Osteoblast (primary cell): ENCODE results near the gene CEBPG. TPM values are rescaled to one million over a fixed set of nuclear protein-coding genes. Genes with fewer than 3 reads are reported as not detected.

Experiments
- DNase-seq: peaks from one replicate; pipeline ENCODE4 v3.0.0; 2011; ENCODE audit warnings: low spot score, mixed read lengths; ENCODE audit not compliant: insufficient read length; ENCODE audit errors: missing footprints
- H2AFZ ChIP-seq: 2 replicates; pipeline ENCODE4 v1.6.0; 2011; ENCODE audit warnings: mild to moderate bottlenecking, low read length
- H3K27ac ChIP-seq: 2 replicates; pipeline ENCODE4 v1.5.1; 2011; ENCODE audit warnings: mild to moderate bottlenecking, low read depth, low read length, moderate library complexity
- H3K27me3 ChIP-seq: 2 replicates; pipeline ENCODE4 v1.6.0; 2012; ENCODE audit warnings: mild to moderate bottlenecking, control low read depth, inconsistent platforms, low read length, moderate library complexity; ENCODE audit not compliant: insufficient read depth
- H3K36me3 ChIP-seq: 2 replicates; pipeline ENCODE4 v1.5.1; 2011; ENCODE audit warnings: mild to moderate bottlenecking, low read length, control low read depth, moderate library complexity; ENCODE audit not compliant: insufficient read depth
- H3K4me1 ChIP-seq: 2 replicates; pipeline ENCODE4 v1.5.1; 2011; ENCODE audit warnings: mild to moderate bottlenecking, low read length, control low read depth, moderate library complexity; ENCODE audit not compliant: insufficient read depth
- H3K4me2 ChIP-seq: 2 replicates; pipeline ENCODE4 v1.6.0; 2011; ENCODE audit warnings: mild to moderate bottlenecking, low read length; ENCODE audit not compliant: insufficient read depth
- H3K4me3 ChIP-seq: fragments of 200-600 bp; sonication (generic); 3 replicates; pipeline ENCODE4 v1.5.1; 2012; ENCODE audit warnings: mild to moderate bottlenecking, low read length, inconsistent platforms; ENCODE audit not compliant: insufficient read depth
- H3K79me2 ChIP-seq: 2 replicates; pipeline ENCODE4 v1.6.0; 2012; ENCODE audit warnings: mild to moderate bottlenecking, low read length, control low read depth, inconsistent platforms; ENCODE audit not compliant: insufficient read depth
- H3K9me3 ChIP-seq: 2 replicates; pipeline ENCODE4 v1.5.1; 2011; ENCODE audit warnings: low read depth, low read length, control low read depth
- H4K20me1 ChIP-seq: 2 replicates; pipeline ENCODE4 v1.6.0; 2012; ENCODE audit warnings: mild to moderate bottlenecking, low read length, control low read depth; ENCODE audit not compliant: insufficient read depth
- CTCF ChIP-seq: IDR thresholded peaks from 2 replicates; pipeline ENCODE4 v1.5.1; 2011; ENCODE audit warnings: mild to moderate bottlenecking, low read depth, low read length, moderate library complexity; ENCODE audit errors: extremely low read depth
- total RNA-seq: library from RNA; depleted of rRNA; stranded (reverse); fragments of >200 nt; gene quantifications from 2 replicates; pipeline ENCODE4 v1.2.3, GENCODE V29; 2012

The CEBPG gene
- total RNA-seq, 1 donor: 35.5 TPM

- H2AFZ ChIP-seq: no peak overlapping the region
- no peaks in the 10 kb centered on the region for H3K27me3 ChIP-seq
- H3K27ac ChIP-seq: no peak overlapping the region
- no peaks in the 10 kb centered on the region for H3K9me3 ChIP-seq
- no peak for TF ChIP-seq CTCF
- H3K36me3 ChIP-seq: no peaks in the 10 kb centered on the region
- H3K79me2 ChIP-seq: no peaks in the 10 kb centered on the region
- H4K20me1 ChIP-seq: peaks cover 9% of the 10 kb centered on the region
- DNase-seq: peak; percentile 86
- H3K4me3 ChIP-seq: no peak overlapping the region
- H3K4me1 ChIP-seq: no peaks in the 10 kb centered on the region
- H3K4me2 ChIP-seq: no peak overlapping the region
These were observed 32.3 kb downstream of the CEBPG start for GRCh38 chr19:33405553-33406461.

- DNase-seq: peak; percentile 99
- H3K27me3 ChIP-seq: no peaks in the 10 kb centered on the region
These were observed 33.1 kb downstream of the CEBPG start for GRCh38 chr19:33406521-33407139.

GRCh38 chr19:33407140-33407551 lies 33.6 kb downstream of the CEBPG start:
- no peaks in the 10 kb centered on the region for H3K27me3 ChIP-seq
- DNase-seq: peak; percentile 55
- no peaks in the 10 kb centered on the region for H3K4me1 ChIP-seq
- H3K9me3 ChIP-seq: no peaks in the 10 kb centered on the region
- no peaks in the 10 kb centered on the region for H3K36me3 ChIP-seq
- peaks cover 9% of the 10 kb centered on the region for H4K20me1 ChIP-seq
- TF ChIP-seq CTCF: no peak
- H3K79me2 ChIP-seq: no peaks in the 10 kb centered on the region
- H2AFZ ChIP-seq: no peak overlapping the region
- H3K27ac ChIP-seq: no peak overlapping the region
- H3K4me2 ChIP-seq: no peak overlapping the region
- no peak overlapping the region for H3K4me3 ChIP-seq

More at GRCh38 chr19:33406521-33407139, 33.1 kb downstream of the CEBPG start:
- Histone ChIP-seq H3K36me3 (no peaks in the 10 kb centered on the region), H2AFZ (no peak overlapping the region), H3K79me2 (no peaks in the 10 kb centered on the region), H3K9me3 (no peaks in the 10 kb centered on the region), H4K20me1 (peaks cover 9% of the 10 kb centered on the region), H3K4me3 (no peak overlapping the region), H3K27ac (no peak overlapping the region), H3K4me1 (no peaks in the 10 kb centered on the region), H3K4me2 (no peak overlapping the region)
- TF ChIP-seq CTCF: peak; percentile 83

- peak; percentile 84 for DNase-seq
- no peak for TF ChIP-seq CTCF
These were observed 34.2 kb downstream of the CEBPG start for GRCh38 chr19:33407716-33408115.

More at GRCh38 chr19:33407716-33408115, 34.2 kb downstream of the CEBPG start:
- Histone ChIP-seq H4K20me1 (peaks cover 9% of the 10 kb centered on the region), H3K36me3 (no peaks in the 10 kb centered on the region), H3K9me3 (no peaks in the 10 kb centered on the region), H3K4me3 (no peak overlapping the region), H3K79me2 (no peaks in the 10 kb centered on the region), H2AFZ (no peak overlapping the region), H3K27ac (no peak overlapping the region), H3K27me3 (no peaks in the 10 kb centered on the region), H3K4me2 (no peak overlapping the region), H3K4me1 (no peaks in the 10 kb centered on the region)
